Neural cell (in vitro differentiated cells): Measurements from ENCODE around the gene PTPRN2. TPM values are rescaled to one million over a fixed set of nuclear protein-coding genes. Genes with fewer than 3 reads are reported as not detected.
"Not testable (repeated sequence)": the region's sequence is repeated elsewhere in the genome, so short reads cannot be mapped to it uniquely, and the experiment has no call there.

Source experiments
- H2AFZ ChIP-seq: fragments of 200-600, 300-800 bp; sonication (generic), shearing (Covaris generic); 2 replicates; pipeline ENCODE4 v1.6.0; 2014; ENCODE audit warnings: low read depth, mild to moderate bottlenecking, antibody characterized with exemption, low read length, moderate library complexity
- H3F3A ChIP-seq: fragments of 200-600 bp; shearing (Covaris generic); 2 replicates; pipeline ENCODE4 v1.6.1; 2016; ENCODE audit warnings: mild to moderate bottlenecking, moderate library complexity, mixed read lengths, antibody characterized with exemption, low read length; ENCODE audit not compliant: insufficient read depth, poor library complexity, severe bottlenecking
- H3K27ac ChIP-seq: fragments of 200-600, 300-800 bp; sonication (generic), shearing (Covaris generic); 2 replicates; pipeline ENCODE4 v1.5.1; 2014; ENCODE audit warnings: mild to moderate bottlenecking, low read length, moderate library complexity
- H3K27me3 ChIP-seq: fragments of 300-800, 200-600 bp; sonication (generic), shearing (Covaris generic); 2 replicates; pipeline ENCODE4 v1.6.0; 2014; ENCODE audit warnings: mild to moderate bottlenecking, low read depth, low read length, moderate library complexity; ENCODE audit not compliant: insufficient read depth
- H3K36me3 ChIP-seq: fragments of 300-800, 200-600 bp; sonication (generic), shearing (Covaris generic); 2 replicates; pipeline ENCODE4 v1.5.1; 2014; ENCODE audit warnings: mild to moderate bottlenecking, antibody characterized with exemption, low read length, moderate library complexity; ENCODE audit not compliant: insufficient read depth
- H3K4me2 ChIP-seq: fragments of 300-800, 200-600 bp; sonication (generic), shearing (Covaris generic); 2 replicates; pipeline ENCODE4 v1.6.0; 2014; ENCODE audit warnings: mild to moderate bottlenecking, low read length
- H3K4me3 ChIP-seq: fragments of 300-800, 200-600 bp; sonication (generic), shearing (Covaris generic); 2 replicates; pipeline ENCODE4 v1.5.1; 2014; ENCODE audit warnings: mild to moderate bottlenecking, low read length, moderate library complexity
- H3K79me2 ChIP-seq: fragments of 200-600 bp; shearing (Covaris generic); replicated peaks from 2 replicates; pipeline ENCODE4 v1.6.0; 2014; ENCODE audit warnings: mild to moderate bottlenecking, low read length, moderate library complexity; ENCODE audit not compliant: insufficient read depth
- H3K9ac ChIP-seq: fragments of 300-800, 200-600 bp; sonication (generic), shearing (Covaris generic); 2 replicates; pipeline ENCODE4 v1.6.1; 2016; ENCODE audit warnings: mild to moderate bottlenecking, low read length, mixed read lengths
- H3K9me2 ChIP-seq: fragments of 200-600 bp; shearing (Covaris generic); 2 replicates; pipeline ENCODE4 v1.6.1; 2016; ENCODE audit warnings: mild to moderate bottlenecking, low read length, mixed read lengths; ENCODE audit not compliant: insufficient read depth
- H3K9me3 ChIP-seq: fragments of 200-600, 300-800 bp; sonication (generic), shearing (Covaris generic); 2 replicates; pipeline ENCODE4 v1.6.1; 2016; ENCODE audit warnings: mild to moderate bottlenecking, mixed run types, low read length, moderate library complexity, mixed read lengths
- H4K20me1 ChIP-seq: fragments of 200-600 bp; shearing (Covaris generic); 2 replicates; pipeline ENCODE4 v1.6.1; 2016; ENCODE audit warnings: mild to moderate bottlenecking, mixed run types; ENCODE audit not compliant: insufficient read depth
- EP300 ChIP-seq: fragments of 450-650 bp; conservative IDR thresholded peaks from 2 replicates; pipeline ENCODE4 v1.6.1; 2014; ENCODE audit warnings: antibody characterized with exemption, mild to moderate bottlenecking, moderate library complexity; ENCODE audit not compliant: poor library complexity, severe bottlenecking
- EZH2 ChIP-seq: fragments of 200-600, 300-800 bp; shearing (Covaris generic), sonication (generic); IDR thresholded peaks from 2 replicates; pipeline ENCODE4 v1.6.1; 2014; ENCODE audit warnings: antibody characterized with exemption, low read length, borderline replicate concordance, mild to moderate bottlenecking; ENCODE audit not compliant: insufficient read depth, poor library complexity, severe bottlenecking
- MXI1 ChIP-seq: fragments of 450-650 bp; conservative IDR thresholded peaks from 2 replicates; pipeline ENCODE4 v1.6.1; 2014; ENCODE audit warnings: antibody characterized with exemption, mild to moderate bottlenecking; ENCODE audit not compliant: poor library complexity, severe bottlenecking
- POLR2AphosphoS5 ChIP-seq: IDR thresholded peaks from 2 replicates; pipeline ENCODE4 v1.6.1; 2012
- RAD21 ChIP-seq: fragments of 450-650 bp; conservative IDR thresholded peaks from 2 replicates; pipeline ENCODE4 v1.6.1; 2014; ENCODE audit warnings: antibody characterized with exemption, mild to moderate bottlenecking, moderate library complexity
- SMC3 ChIP-seq: fragments of 450-650 bp; conservative IDR thresholded peaks from 2 replicates; pipeline ENCODE4 v1.6.1; 2014; ENCODE audit warnings: antibody characterized with exemption, mild to moderate bottlenecking, moderate library complexity; ENCODE audit not compliant: poor library complexity
- TAF1 ChIP-seq: IDR thresholded peaks from 2 replicates; pipeline ENCODE4 v1.6.1; 2012; ENCODE audit warnings: low read depth
- polyA plus RNA-seq: library from polyadenylated mRNA; depleted of rRNA; stranded (reverse); fragments of >200 nt; gene quantifications from 2 replicates; pipeline ENCODE4 v1.2.3, GENCODE V29; 2014
- TF ChIP-seq, protein P1 (sequence below): IDR thresholded peaks from 2 replicates; pipeline ENCODE4 v1.6.1; 2012; ENCODE audit warnings: borderline replicate concordance
- TF ChIP-seq, protein P2 (sequence below): fragments of 450-650 bp; IDR thresholded peaks from 2 replicates; pipeline ENCODE4 v1.5.1; 2014; ENCODE audit warnings: antibody characterized with exemption, mild to moderate bottlenecking, moderate library complexity; ENCODE audit not compliant: poor library complexity, severe bottlenecking

The PTPRN2 gene
- polyA plus RNA-seq, 1 donor from 2014 or later, result 31.0 TPM

DNA sequence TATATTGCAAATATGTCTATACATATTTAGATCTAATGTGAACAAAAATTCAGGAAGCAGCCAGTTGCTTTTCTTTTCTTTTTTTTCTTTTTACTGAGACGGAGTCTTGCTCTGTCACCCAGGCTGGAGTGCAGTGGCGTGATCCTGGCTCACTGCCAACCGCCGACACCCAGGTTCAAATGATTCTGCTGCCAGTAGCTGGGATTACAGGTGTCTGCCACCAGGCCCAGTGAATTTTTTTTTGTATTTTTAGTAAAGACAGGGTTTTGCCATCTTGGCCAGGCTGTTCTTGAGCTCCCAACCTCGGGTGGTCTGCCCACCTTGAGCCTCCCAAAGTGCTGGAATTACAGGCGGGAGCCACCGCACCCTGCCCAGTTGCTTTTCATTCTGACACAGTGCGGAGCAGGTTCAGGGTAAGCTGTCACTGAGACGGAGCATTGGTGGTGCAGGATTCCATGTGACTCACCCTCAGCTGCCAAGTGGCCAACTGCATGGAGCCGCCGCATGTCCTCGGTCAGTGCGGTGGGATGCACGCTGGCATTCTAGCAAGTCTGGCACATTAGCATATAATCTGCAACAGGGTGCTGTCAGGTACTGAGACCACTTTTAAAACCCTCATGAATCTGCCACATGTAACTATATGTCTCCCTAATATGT lies 888.1 kb downstream of the PTPRN2 start:
- Histone ChIP-seq H3K4me2 (no peak overlapping the region), H3K4me3 (no peak overlapping the region), H3K27ac (no peak overlapping the region), H3K79me2 (peaks cover 11% of the 10 kb centered on the region), H3K9ac (no peak overlapping the region), H3K27me3 (no peaks in the 10 kb centered on the region), H3F3A (peaks cover under 1% of the 10 kb centered on the region), H2AFZ (no peak overlapping the region), H4K20me1 (no peaks in the 10 kb centered on the region), H3K9me3 (no peaks in the 10 kb centered on the region), H3K9me2 (no peaks in the 10 kb centered on the region), H3K36me3 (no peaks in the 10 kb centered on the region)
- TF ChIP-seq TAF1, result no peak
- TF ChIP-seq MXI1, result no peak
- TF ChIP-seq, protein P1, sequence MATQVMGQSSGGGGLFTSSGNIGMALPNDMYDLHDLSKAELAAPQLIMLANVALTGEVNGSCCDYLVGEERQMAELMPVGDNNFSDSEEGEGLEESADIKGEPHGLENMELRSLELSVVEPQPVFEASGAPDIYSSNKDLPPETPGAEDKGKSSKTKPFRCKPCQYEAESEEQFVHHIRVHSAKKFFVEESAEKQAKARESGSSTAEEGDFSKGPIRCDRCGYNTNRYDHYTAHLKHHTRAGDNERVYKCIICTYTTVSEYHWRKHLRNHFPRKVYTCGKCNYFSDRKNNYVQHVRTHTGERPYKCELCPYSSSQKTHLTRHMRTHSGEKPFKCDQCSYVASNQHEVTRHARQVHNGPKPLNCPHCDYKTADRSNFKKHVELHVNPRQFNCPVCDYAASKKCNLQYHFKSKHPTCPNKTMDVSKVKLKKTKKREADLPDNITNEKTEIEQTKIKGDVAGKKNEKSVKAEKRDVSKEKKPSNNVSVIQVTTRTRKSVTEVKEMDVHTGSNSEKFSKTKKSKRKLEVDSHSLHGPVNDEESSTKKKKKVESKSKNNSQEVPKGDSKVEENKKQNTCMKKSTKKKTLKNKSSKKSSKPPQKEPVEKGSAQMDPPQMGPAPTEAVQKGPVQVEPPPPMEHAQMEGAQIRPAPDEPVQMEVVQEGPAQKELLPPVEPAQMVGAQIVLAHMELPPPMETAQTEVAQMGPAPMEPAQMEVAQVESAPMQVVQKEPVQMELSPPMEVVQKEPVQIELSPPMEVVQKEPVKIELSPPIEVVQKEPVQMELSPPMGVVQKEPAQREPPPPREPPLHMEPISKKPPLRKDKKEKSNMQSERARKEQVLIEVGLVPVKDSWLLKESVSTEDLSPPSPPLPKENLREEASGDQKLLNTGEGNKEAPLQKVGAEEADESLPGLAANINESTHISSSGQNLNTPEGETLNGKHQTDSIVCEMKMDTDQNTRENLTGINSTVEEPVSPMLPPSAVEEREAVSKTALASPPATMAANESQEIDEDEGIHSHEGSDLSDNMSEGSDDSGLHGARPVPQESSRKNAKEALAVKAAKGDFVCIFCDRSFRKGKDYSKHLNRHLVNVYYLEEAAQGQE, result no peak
- no peak for TF ChIP-seq SMC3
- no peak for TF ChIP-seq EZH2
- TF ChIP-seq, protein P2, sequence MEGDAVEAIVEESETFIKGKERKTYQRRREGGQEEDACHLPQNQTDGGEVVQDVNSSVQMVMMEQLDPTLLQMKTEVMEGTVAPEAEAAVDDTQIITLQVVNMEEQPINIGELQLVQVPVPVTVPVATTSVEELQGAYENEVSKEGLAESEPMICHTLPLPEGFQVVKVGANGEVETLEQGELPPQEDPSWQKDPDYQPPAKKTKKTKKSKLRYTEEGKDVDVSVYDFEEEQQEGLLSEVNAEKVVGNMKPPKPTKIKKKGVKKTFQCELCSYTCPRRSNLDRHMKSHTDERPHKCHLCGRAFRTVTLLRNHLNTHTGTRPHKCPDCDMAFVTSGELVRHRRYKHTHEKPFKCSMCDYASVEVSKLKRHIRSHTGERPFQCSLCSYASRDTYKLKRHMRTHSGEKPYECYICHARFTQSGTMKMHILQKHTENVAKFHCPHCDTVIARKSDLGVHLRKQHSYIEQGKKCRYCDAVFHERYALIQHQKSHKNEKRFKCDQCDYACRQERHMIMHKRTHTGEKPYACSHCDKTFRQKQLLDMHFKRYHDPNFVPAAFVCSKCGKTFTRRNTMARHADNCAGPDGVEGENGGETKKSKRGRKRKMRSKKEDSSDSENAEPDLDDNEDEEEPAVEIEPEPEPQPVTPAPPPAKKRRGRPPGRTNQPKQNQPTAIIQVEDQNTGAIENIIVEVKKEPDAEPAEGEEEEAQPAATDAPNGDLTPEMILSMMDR, result no peak
- TF ChIP-seq POLR2AphosphoS5, result no peak
- TF ChIP-seq EP300, result no peak
- no peak for TF ChIP-seq RAD21

DNA sequence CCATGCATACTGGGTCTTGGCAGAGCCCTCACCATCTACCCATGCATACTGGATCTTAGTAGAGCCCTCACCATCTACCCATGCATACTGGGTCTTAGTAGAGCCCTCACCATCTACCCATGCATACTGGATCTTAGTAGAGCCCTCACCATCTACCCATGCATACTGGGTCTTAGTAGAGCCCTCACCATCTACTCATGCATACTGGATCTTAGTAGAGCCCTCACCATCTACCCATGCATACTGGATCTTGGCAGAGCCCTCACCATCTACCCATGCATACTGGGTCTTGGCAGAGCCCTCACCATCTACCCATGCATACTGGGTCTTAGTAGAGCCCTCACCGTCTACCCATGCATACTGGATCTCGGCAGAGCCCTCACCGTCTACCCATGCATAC lies 890.3 kb downstream of the PTPRN2 start:
- not testable (repeated sequence) for H3K9ac ChIP-seq, H3K27me3 ChIP-seq, H3K9me3 ChIP-seq, H3F3A ChIP-seq, H3K4me2 ChIP-seq, H3K9me2 ChIP-seq, H3K27ac ChIP-seq, H3K36me3 ChIP-seq, H2AFZ ChIP-seq, H3K4me3 ChIP-seq, H4K20me1 ChIP-seq
- peaks cover 18% of the 10 kb centered on the region for H3K79me2 ChIP-seq

DNA sequence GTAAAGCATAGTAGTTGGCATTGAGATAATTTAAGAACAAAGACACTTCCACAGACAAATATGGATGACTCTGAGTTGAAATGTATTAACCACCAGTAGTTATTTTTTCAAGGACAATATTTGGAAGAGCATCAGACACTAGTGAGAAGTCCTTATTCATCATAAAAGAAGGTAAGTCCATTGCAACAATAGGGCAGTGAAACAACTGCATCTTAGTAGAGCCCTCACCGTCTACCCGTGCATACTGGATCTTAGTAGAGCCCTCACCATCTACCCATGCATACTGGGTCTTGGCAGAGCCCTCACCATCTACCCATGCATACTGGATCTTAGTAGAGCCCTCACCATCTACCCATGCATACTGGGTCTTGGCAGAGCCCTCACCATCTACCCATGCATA lies 892.0 kb downstream of the PTPRN2 start:
- H3K9me2 ChIP-seq, H3K27ac ChIP-seq, H3K4me2 ChIP-seq, H3K9ac ChIP-seq, H3F3A ChIP-seq, H3K4me3 ChIP-seq, H2AFZ ChIP-seq, H4K20me1 ChIP-seq, H3K27me3 ChIP-seq, H3K36me3 ChIP-seq, H3K9me3 ChIP-seq: not testable (repeated sequence)
- peaks cover 24% of the 10 kb centered on the region for H3K79me2 ChIP-seq
